Large intestine (tissue), 3 donors: ENCODE data around the gene HECW1. TPM values are rescaled to one million over a fixed set of nuclear protein-coding genes. Genes with fewer than 3 reads are reported as not detected.
"Not testable (repeated sequence)": the region's sequence is repeated elsewhere in the genome, so short reads cannot be mapped to it uniquely, and the experiment has no call there.

Experiments
- DNase-seq, 2 donors: peaks; one replicate each; pipeline versions ENCODE4 v3.0.0 to v3.0.0-alpha.2; 2013
- H3K27ac ChIP-seq: one replicate; pipeline ENCODE4 v1.5.1; 2013; ENCODE audit warnings: low read length
- H3K27me3 ChIP-seq: 2 replicates; pipeline ENCODE4 v1.6.1; 2013; ENCODE audit warnings: low read length; ENCODE audit not compliant: control insufficient read depth, insufficient read depth
- H3K36me3 ChIP-seq: 2 replicates; pipeline ENCODE4 v1.6.1; 2013; ENCODE audit warnings: low read length; ENCODE audit not compliant: control insufficient read depth, insufficient read depth
- H3K4me1 ChIP-seq: one replicate; pipeline ENCODE4 v1.6.1; 2013; ENCODE audit warnings: low read length; ENCODE audit not compliant: control insufficient read depth, insufficient read depth
- H3K4me3 ChIP-seq: one replicate; pipeline ENCODE4 v1.5.1; 2013; ENCODE audit warnings: low read length
- H3K9me3 ChIP-seq: one replicate; pipeline ENCODE4 v1.6.1; 2013; ENCODE audit warnings: mild to moderate bottlenecking, low read depth, low read length, moderate library complexity; ENCODE audit not compliant: control insufficient read depth
- WGBS: methylation state at CpG from one replicate; pipeline ENCODE4 v1.1.5; 2013; ENCODE audit warnings: low lambda C conversion rate; ENCODE audit not compliant: insufficient coverage; 5-methylcytosine and 5-hydroxymethylcytosine counted together
- polyA plus RNA-seq: library from polyadenylated mRNA; unstranded; fragments of 120-200 nt; gene quantifications from one replicate; pipeline ENCODE4 v1.2.1, GENCODE V29; 2013

Gene HECW1
- polyA plus RNA-seq, 1 donor = 0.36 TPM

DNA sequence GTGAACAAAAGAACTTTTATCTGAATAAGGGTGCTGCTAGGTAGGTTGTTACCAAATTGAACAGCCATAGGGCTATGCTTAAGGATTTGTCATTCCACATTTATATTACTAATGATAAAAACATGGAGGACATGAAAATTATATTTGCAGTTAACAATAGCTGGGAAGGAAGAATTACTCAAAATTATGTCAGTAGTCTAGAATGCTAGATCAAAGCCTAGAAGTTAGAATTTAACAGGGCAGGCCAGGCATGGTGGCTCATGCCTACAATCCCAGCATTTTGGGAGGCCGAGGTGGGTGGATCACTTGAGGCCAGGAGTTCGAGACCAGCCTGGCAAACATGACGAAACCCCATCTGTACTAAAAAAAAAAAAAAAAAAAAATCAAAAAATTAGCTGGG, 479.9 kb downstream of the HECW1 start:
- Histone ChIP-seq H3K36me3 (peaks cover 5% of the 10 kb centered on the region), H3K9me3 (no peaks in the 10 kb centered on the region), H3K27ac (no peak overlapping the region), H3K27me3 (no peaks in the 10 kb centered on the region), H3K4me3 (no peak overlapping the region), H3K4me1 (no peaks in the 10 kb centered on the region)
- DNase-seq = no peak
- no CpG with 5 or more reads among the region's 3 CpGs for WGBS

DNA sequence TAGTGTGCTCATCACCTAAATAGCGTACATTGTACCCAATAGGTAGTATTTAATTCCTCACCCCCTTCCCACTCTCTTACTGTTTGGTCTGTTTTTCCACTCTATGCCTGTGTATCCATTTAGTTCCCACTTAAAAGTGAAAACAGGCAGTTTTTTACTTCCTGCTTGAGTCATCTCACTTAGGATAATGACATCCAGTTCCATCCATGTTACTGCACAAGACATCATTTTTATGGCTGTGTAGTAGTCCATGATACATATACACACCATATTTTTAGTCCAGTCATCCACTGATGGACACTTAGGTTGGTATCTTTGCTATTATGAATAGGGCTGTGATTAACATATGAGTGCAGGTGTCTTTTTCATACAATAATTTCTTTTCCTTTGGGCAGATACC, 480.6 kb downstream of the HECW1 start:
- Histone ChIP-seq H3K27me3 (no peaks in the 10 kb centered on the region), H3K9me3 (no peaks in the 10 kb centered on the region), H3K4me1 (no peaks in the 10 kb centered on the region), H3K4me3 (no peak overlapping the region), H3K27ac (no peak overlapping the region), H3K36me3 (peaks cover 8% of the 10 kb centered on the region)
- no CpG with 5 or more reads among the region's 1 CpG for WGBS
- DNase-seq = no peak

DNA sequence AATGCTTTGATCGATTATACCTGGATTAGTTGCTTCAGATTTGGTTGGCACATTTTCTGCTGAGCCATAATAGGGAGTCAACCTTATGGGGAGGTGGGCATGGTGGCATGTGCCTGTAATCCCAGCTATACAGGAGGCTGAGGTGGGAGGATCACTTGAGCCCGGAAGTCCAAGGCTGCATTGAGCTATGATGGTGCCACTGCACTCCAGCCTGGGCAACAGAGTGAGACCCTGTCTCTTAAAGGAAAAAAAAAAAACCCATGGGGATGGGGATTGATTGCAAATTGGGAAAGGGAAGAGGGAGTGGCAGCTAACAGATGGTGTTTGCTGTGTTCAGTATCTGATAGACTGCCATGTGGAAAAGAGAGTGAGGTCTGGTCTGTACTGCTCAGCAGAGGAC, 481.6 kb downstream of the HECW1 start:
- DNase-seq = no peak
- no peaks in the 10 kb centered on the region for H3K27me3 ChIP-seq
- H3K4me1 ChIP-seq = no peaks in the 10 kb centered on the region
- H3K4me3 ChIP-seq = no peak overlapping the region
- WGBS = no CpG with 5 or more reads among the region's 2 CpGs
- peaks cover 8% of the 10 kb centered on the region for H3K36me3 ChIP-seq
- no peaks in the 10 kb centered on the region for H3K9me3 ChIP-seq
- H3K27ac ChIP-seq = no peak overlapping the region

- H3K36me3 ChIP-seq = peaks cover 15% of the 10 kb centered on the region
- not testable (repeated sequence) for H3K27ac ChIP-seq, H3K4me3 ChIP-seq, H3K4me1 ChIP-seq, H3K9me3 ChIP-seq, H3K27me3 ChIP-seq, DNase-seq
- WGBS = no CpG with 5 or more reads among the region's 5 CpGs
Measured at GRCh38 chr7:43596426-43596825, 484.0 kb downstream of the HECW1 start.

- H3K27me3 ChIP-seq = no peaks in the 10 kb centered on the region
- peaks cover 21% of the 10 kb centered on the region for H3K36me3 ChIP-seq
- no peak overlapping the region for H3K4me3 ChIP-seq
- H3K9me3 ChIP-seq = peaks cover 5% of the 10 kb centered on the region
- no peak overlapping the region for H3K27ac ChIP-seq
- H3K4me1 ChIP-seq = no peaks in the 10 kb centered on the region
- WGBS = 100% methylated on average over 2 of the region's 3 CpGs
- DNase-seq = no peak
Measured at GRCh38 chr7:43600056-43600455, 487.6 kb downstream of the HECW1 start.

DNA sequence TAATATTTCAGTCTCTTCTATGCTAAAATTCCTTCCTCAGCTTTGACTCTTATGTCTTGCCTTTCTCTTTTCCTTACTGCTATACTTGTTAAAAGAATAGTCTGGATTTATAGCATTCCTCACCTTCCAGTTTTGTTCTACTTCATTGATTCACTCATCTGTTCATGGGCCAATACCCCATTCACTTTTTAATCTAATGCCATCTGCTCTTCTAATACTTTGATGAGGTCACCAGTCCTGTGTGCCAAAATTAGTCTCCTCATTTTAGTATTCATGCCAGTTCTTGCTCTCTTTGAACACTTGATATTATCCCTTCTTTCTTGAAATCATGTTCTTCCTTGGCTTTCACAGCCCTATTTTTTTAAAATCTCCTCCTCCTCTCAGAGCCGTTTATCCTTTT, 489.8 kb downstream of the HECW1 start:
- no peak for DNase-seq
- H3K9me3 ChIP-seq = peaks cover 5% of the 10 kb centered on the region
- no peak overlapping the region for H3K27ac ChIP-seq
- WGBS = 100% methylated on average over 1 of the region's 1 CpG
- H3K4me1 ChIP-seq = no peaks in the 10 kb centered on the region
- H3K36me3 ChIP-seq = peaks cover 17% of the 10 kb centered on the region
- H3K27me3 ChIP-seq = no peaks in the 10 kb centered on the region
- H3K4me3 ChIP-seq = no peak overlapping the region

DNA sequence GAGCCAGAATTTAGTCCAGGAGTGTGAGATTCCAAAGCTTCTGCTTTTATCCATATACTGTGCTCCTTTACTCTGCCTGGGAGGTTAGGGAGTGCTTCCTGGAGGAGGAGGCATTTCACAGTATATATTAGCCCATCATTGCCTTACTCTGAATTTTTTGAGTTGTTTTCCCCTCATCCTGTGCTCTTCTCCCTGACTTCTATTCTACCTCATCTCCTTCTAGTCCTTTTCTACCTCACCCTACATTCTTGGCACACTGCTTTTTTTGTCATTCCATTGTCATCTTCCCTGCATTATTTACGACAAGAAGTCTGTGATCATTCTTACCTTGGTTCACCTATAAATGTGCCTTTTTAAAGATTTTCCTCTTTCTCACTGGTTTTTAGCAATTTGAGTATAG, 491.8 kb downstream of the HECW1 start:
- no peaks in the 10 kb centered on the region for H3K27me3 ChIP-seq
- peaks cover 18% of the 10 kb centered on the region for H3K36me3 ChIP-seq
- H3K27ac ChIP-seq = no peak overlapping the region
- peaks cover 5% of the 10 kb centered on the region for H3K9me3 ChIP-seq
- H3K4me1 ChIP-seq = no peaks in the 10 kb centered on the region
- WGBS = 100% methylated on average over 1 of the region's 1 CpG
- no peak overlapping the region for H3K4me3 ChIP-seq
- no peak for DNase-seq

GRCh38 chr7:43609097-43609496, 496.6 kb downstream of the HECW1 start:
- Histone ChIP-seq H3K4me3 (no peak overlapping the region), H3K27ac (no peak overlapping the region), H3K27me3 (no peaks in the 10 kb centered on the region), H3K4me1 (no peaks in the 10 kb centered on the region), H3K9me3 (peaks cover 5% of the 10 kb centered on the region), H3K36me3 (peaks cover 15% of the 10 kb centered on the region)
- WGBS = no CpG with 5 or more reads among the region's 2 CpGs
- DNase-seq = no peak

- DNase-seq = no peak
- no peaks in the 10 kb centered on the region for H3K27me3 ChIP-seq
- no peak overlapping the region for H3K4me3 ChIP-seq
- peaks cover 19% of the 10 kb centered on the region for H3K36me3 ChIP-seq
- WGBS = no CpG with 5 or more reads among the region's 5 CpGs
- H3K9me3 ChIP-seq = no peaks in the 10 kb centered on the region
- no peaks in the 10 kb centered on the region for H3K4me1 ChIP-seq
- H3K27ac ChIP-seq = no peak overlapping the region
Measured at GRCh38 chr7:43612128-43612527, 499.7 kb downstream of the HECW1 start.

DNA sequence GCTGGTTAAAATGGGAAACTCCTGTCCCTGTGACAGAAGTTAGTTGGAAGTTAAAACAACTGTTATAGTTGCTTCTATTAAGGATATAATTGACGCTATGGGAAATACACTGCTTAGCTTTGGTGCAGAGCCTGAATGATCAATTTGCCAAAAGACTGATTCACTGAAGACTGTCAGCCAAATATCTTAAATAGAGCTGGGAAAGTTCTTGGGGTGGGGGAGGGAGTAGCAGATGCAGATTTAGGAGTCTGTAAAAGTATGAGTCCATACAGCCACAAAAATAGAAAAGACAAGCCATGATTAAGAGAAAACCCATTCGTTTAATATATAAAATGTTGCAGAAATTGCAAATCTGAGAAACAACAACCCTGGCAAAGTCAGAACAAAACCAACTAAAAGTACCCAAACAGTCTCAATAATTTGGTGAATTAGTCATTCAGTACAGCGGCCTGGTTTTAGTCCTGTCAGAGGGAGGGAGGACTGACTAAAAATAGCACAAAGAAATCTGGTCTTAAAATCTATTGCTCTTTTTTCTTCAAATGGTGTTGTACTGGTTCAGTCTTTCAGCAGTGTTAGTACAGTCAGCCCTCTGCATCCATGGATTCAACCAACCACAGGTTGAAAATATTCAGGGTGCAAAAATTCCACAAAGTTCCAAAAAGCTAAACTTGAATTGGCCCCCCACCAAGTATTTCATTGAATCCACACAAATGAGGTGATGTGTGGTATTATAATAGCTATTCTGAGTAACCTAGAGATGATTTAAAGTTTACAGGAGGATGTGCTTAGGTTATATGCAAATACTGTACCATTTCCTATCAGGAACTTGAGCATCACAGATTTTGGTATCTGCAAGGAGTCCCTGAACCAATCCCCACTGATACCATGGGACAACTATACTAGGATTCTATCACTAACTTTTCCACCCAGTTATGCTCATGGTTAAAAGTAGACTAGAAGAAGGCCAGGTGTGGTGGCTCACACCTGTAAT, 500.4 kb downstream of the HECW1 start:
- WGBS = 100% methylated on average over 1 of the region's 3 CpGs
- Histone ChIP-seq H3K4me3 (no peak overlapping the region), H3K4me1 (no peaks in the 10 kb centered on the region), H3K9me3 (no peaks in the 10 kb centered on the region), H3K36me3 (peaks cover 27% of the 10 kb centered on the region), H3K27me3 (no peaks in the 10 kb centered on the region), H3K27ac (no peak overlapping the region)
- no peak for DNase-seq
